H1 (cell line): Measurements from ENCODE around the gene GJC2. TPM values are rescaled to one million over a fixed set of nuclear protein-coding genes. Genes with fewer than 3 reads are reported as not detected.

Source experiments
- CTCF ChIA-PET: fragments of 300-600 bp; sonication (Branson Sonifier 250); formaldehyde crosslinking; loops from one replicate; lab custom pipeline; 2021; ENCODE audit not compliant: partially characterized antibody; lab: Charles Lee
- POLR2A ChIA-PET: fragments of 300-600 bp; sonication (Branson Sonifier 250); formaldehyde crosslinking; loops from one replicate; lab custom pipeline; 2021; ENCODE audit warnings: inconsistent platforms; ENCODE audit not compliant: partially characterized antibody; lab: Charles Lee
- DNase-seq, 2 experiments: peaks; one replicate each; pipeline versions ENCODE4 v3.0.0 to v3.0.0-alpha.2; 2010 to 2022; ENCODE audit warnings: low spot score in 2 of 2, low read depth in 1 of 2, mixed read lengths in 1 of 2
- FAIRE-seq: peaks from 2 replicates; lab custom pipeline; 2011; peaks lifted over from hg19 to GRCh38; lab: Jason Lieb, UNC
- H2AFZ ChIP-seq: 2 replicates; pipeline ENCODE4 v1.8.1; 2012; ENCODE audit warnings: low read length, inconsistent platforms
- H2AK5ac ChIP-seq: 2 replicates; pipeline ENCODE4 v1.6.1; 2013; ENCODE audit warnings: low read depth, low read length
- H2BK120ac ChIP-seq: replicated peaks from 2 replicates; pipeline ENCODE3; 2013; ENCODE audit warnings: low read depth, low read length, inconsistent platforms
- H2BK12ac ChIP-seq: 2 replicates; pipeline ENCODE4 v1.6.1; 2013; ENCODE audit warnings: low read depth, low read length
- H2BK15ac ChIP-seq: 2 replicates; pipeline ENCODE4 v1.6.1; 2013; ENCODE audit warnings: low read length
- H2BK20ac ChIP-seq: 2 replicates; pipeline ENCODE4 v1.6.1; 2013; ENCODE audit warnings: low read length
- H2BK5ac ChIP-seq: 2 replicates; pipeline ENCODE4 v1.6.1; 2013; ENCODE audit warnings: low read depth, low read length
- H3K14ac ChIP-seq: 2 replicates; pipeline ENCODE4 v1.6.1; 2013; ENCODE audit warnings: inconsistent platforms; ENCODE audit not compliant: insufficient read length
- H3K18ac ChIP-seq: 2 replicates; pipeline ENCODE4 v1.6.1; 2013; ENCODE audit warnings: low read length; ENCODE audit errors: extremely low read depth
- H3K23ac ChIP-seq: 2 replicates; pipeline ENCODE4 v1.6.1; 2013; ENCODE audit warnings: inconsistent platforms; ENCODE audit not compliant: insufficient read length
- H3K23me2 ChIP-seq: 2 replicates; pipeline ENCODE4 v1.6.1; 2013; ENCODE audit warnings: low read depth, low read length
- H3K27ac ChIP-seq: 2 replicates; pipeline ENCODE4 v1.6.1; 2011; ENCODE audit warnings: low read depth, low read length, inconsistent platforms
- H3K27me3 ChIP-seq, 4 experiments: replicated peaks in 1 of 4; 1 replicate in 1 of 4; 2 replicates in 3 of 4; pipeline versions ENCODE4 v1.6.1 to v1.8.1; 2011 to 2013; ENCODE audit warnings: low read length in 3 of 4, mild to moderate bottlenecking in 3 of 4, inconsistent platforms in 2 of 4, mixed read lengths in 2 of 4, moderate library complexity in 1 of 4; ENCODE audit not compliant: control insufficient read depth in 3 of 4, insufficient read depth in 3 of 4; ENCODE audit errors: extremely low read depth in 1 of 4
- H3K36me3 ChIP-seq, 4 experiments: 2 replicates each; pipeline versions ENCODE4 v1.6.1 to v1.8.1; 2011 to 2013; ENCODE audit warnings: mild to moderate bottlenecking in 4 of 4, low read length in 3 of 4, moderate library complexity in 2 of 4, control low read depth in 1 of 4, inconsistent platforms in 1 of 4; ENCODE audit not compliant: insufficient read depth in 4 of 4, control insufficient read depth in 2 of 4
- H3K4ac ChIP-seq: replicated peaks from 2 replicates; pipeline ENCODE3; 2013; ENCODE audit warnings: low read length, low read depth, mixed read lengths, inconsistent platforms; ENCODE audit not compliant: insufficient read length
- H3K4me1 ChIP-seq, 4 experiments: replicated peaks in 1 of 4; 1 replicate in 1 of 4; 2 replicates in 3 of 4; pipeline versions ENCODE4 v1.6.1 to v1.8.1; 2011 to 2013; ENCODE audit warnings: low read length in 3 of 4, inconsistent platforms in 2 of 4, mixed read lengths in 1 of 4; ENCODE audit not compliant: insufficient read depth in 4 of 4, control insufficient read depth in 3 of 4
- H3K4me2 ChIP-seq, 2 experiments: 2 replicates each; pipeline versions ENCODE4 v1.6.1 to v1.8.1; 2011 to 2013; ENCODE audit warnings: low read depth in 2 of 2, low read length in 2 of 2, control low read depth in 1 of 2, inconsistent platforms in 1 of 2, mild to moderate bottlenecking in 1 of 2; ENCODE audit not compliant: insufficient read depth in 1 of 2
- H3K4me3 ChIP-seq, 4 experiments: fragments of 200-600, 300-600 bp in 1 of 4; sonication (generic), shearing (Covaris generic), sonication (Bioruptor Twin) in 1 of 4; 2 replicates each; pipeline versions ENCODE4 v1.5.1 to v1.8.1; 2011 to 2016; ENCODE audit warnings: low read length in 4 of 4, low read depth in 3 of 4, control low read depth in 2 of 4, inconsistent platforms in 2 of 4, mild to moderate bottlenecking in 2 of 4, mixed read lengths in 1 of 4, moderate library complexity in 1 of 4; ENCODE audit not compliant: insufficient read depth in 2 of 4; ENCODE audit errors: extremely low read depth in 1 of 4
- H3K56ac ChIP-seq: replicated peaks from 2 replicates; pipeline ENCODE3; 2013; ENCODE audit warnings: low read depth, mild to moderate bottlenecking, mixed read lengths, low read length, inconsistent platforms; ENCODE audit not compliant: insufficient read length
- H3K79me1 ChIP-seq: 2 replicates; pipeline ENCODE4 v1.6.1; 2013; ENCODE audit warnings: low read depth, low read length, control low read depth
- H3K79me2 ChIP-seq, 2 experiments: 2 replicates each; pipeline versions ENCODE4 v1.6.1 to v1.8.1; 2012 to 2013; ENCODE audit warnings: low read length in 2 of 2, mild to moderate bottlenecking in 2 of 2, inconsistent platforms in 1 of 2; ENCODE audit not compliant: insufficient read depth in 2 of 2, control insufficient read depth in 1 of 2
- H3K9ac ChIP-seq, 4 experiments: replicated peaks in 1 of 4; 1 replicate in 1 of 4; 2 replicates in 3 of 4; pipeline versions ENCODE4 v1.6.1 to v1.8.1; 2011 to 2013; ENCODE audit warnings: low read depth in 3 of 4, low read length in 3 of 4, control low read depth in 2 of 4, mild to moderate bottlenecking in 2 of 4, moderate library complexity in 2 of 4, inconsistent platforms in 1 of 4; ENCODE audit errors: extremely low read depth in 1 of 4
- H3K9me3 ChIP-seq, 2 experiments: 2 replicates each; pipeline versions ENCODE4 v1.6.1 to v1.8.1; 2012 to 2013; ENCODE audit warnings: mild to moderate bottlenecking in 2 of 2, moderate library complexity in 2 of 2, control low read depth in 1 of 2, inconsistent platforms in 1 of 2, low read depth in 1 of 2, low read length in 1 of 2, mixed read lengths in 1 of 2; ENCODE audit not compliant: insufficient read depth in 2 of 2
- H4K20me1 ChIP-seq, 2 experiments: replicated peaks in 1 of 2; 2 replicates each; pipeline versions ENCODE3 to v1.8.1; 2011 to 2013; ENCODE audit warnings: inconsistent platforms in 2 of 2, low read length in 2 of 2, mild to moderate bottlenecking in 1 of 2; ENCODE audit not compliant: insufficient read depth in 2 of 2, control insufficient read depth in 1 of 2
- H4K5ac ChIP-seq: 2 replicates; pipeline ENCODE4 v1.6.1; 2013; ENCODE audit warnings: low read length, low read depth, mixed read lengths, inconsistent platforms; ENCODE audit not compliant: insufficient read length
- H4K8ac ChIP-seq: 2 replicates; pipeline ENCODE4 v1.8.0; 2013; ENCODE audit warnings: mild to moderate bottlenecking, moderate library complexity, low read length, inconsistent platforms; ENCODE audit not compliant: insufficient read depth; ENCODE audit errors: extremely low read depth
- H4K91ac ChIP-seq: replicated peaks from 2 replicates; pipeline ENCODE3; 2013; ENCODE audit warnings: low read length, mixed read lengths, inconsistent platforms; ENCODE audit not compliant: insufficient read length
- ATF3 ChIP-seq: IDR thresholded peaks from 2 replicates; pipeline ENCODE4 v1.6.1; 2011; ENCODE audit warnings: low read depth, mild to moderate bottlenecking, low read length; ENCODE audit not compliant: insufficient read depth
- CBX5 ChIP-seq: fragments of 300-800, 300-1000 bp; sonication (generic); IDR thresholded peaks from 2 replicates; pipeline ENCODE4 v1.7.1; 2016; ENCODE audit warnings: antibody characterized with exemption, low read length, low read depth
- CTCF ChIP-seq, 3 experiments: IDR thresholded peaks; 1 replicate in 2 of 3; 2 replicates in 1 of 3; pipeline versions ENCODE4 v1.5.1 to v1.6.1; 2011; ENCODE audit warnings: low read length in 3 of 3, mild to moderate bottlenecking in 3 of 3, inconsistent platforms in 2 of 3, low read depth in 1 of 3, moderate library complexity in 1 of 3; ENCODE audit not compliant: insufficient read depth in 1 of 3; ENCODE audit errors: control extremely low read depth in 1 of 3
- EP300 ChIP-seq, 2 experiments: IDR thresholded peaks; 1 replicate in 1 of 2; 2 replicates in 1 of 2; pipeline ENCODE4 v1.6.1; 2011 to 2012; ENCODE audit warnings: low read depth in 2 of 2, low read length in 2 of 2, mild to moderate bottlenecking in 2 of 2, borderline replicate concordance in 1 of 2, inconsistent platforms in 1 of 2, moderate library complexity in 1 of 2
- EZH2 ChIP-seq: fragments of 200-600 bp; sonication (generic); IDR thresholded peaks from 2 replicates; pipeline ENCODE4 v1.7.1; 2012; ENCODE audit warnings: low read depth, mild to moderate bottlenecking, moderate library complexity, low read length, inconsistent platforms; ENCODE audit not compliant: severe bottlenecking
- GABPA ChIP-seq: IDR thresholded peaks from 2 replicates; pipeline ENCODE4 v1.6.1; 2011; ENCODE audit warnings: mild to moderate bottlenecking, low read length, moderate library complexity, borderline replicate concordance; ENCODE audit not compliant: insufficient read depth
- MAFK ChIP-seq: IDR thresholded peaks from 2 replicates; pipeline ENCODE4 v1.6.1; 2012; ENCODE audit warnings: low read depth, mild to moderate bottlenecking, improper control_type of control experiment, low read length
- POLR2A ChIP-seq, 2 experiments: IDR thresholded peaks; 1 replicate in 1 of 2; 2 replicates in 1 of 2; pipeline ENCODE4 v1.6.1; 2011; ENCODE audit warnings: low read depth in 2 of 2, low read length in 2 of 2, mild to moderate bottlenecking in 2 of 2; ENCODE audit errors: control extremely low read depth in 1 of 2
- POLR2AphosphoS5 ChIP-seq: IDR thresholded peaks from 2 replicates; pipeline ENCODE4 v1.6.1; 2011; ENCODE audit warnings: low read depth, low read length
- SUZ12 ChIP-seq: fragments of 200-600 bp; sonication (generic); IDR thresholded peaks from 2 replicates; pipeline ENCODE4 v1.6.1; 2012; ENCODE audit warnings: mild to moderate bottlenecking, inconsistent platforms, low read length, moderate library complexity, mixed read lengths
- YY1 ChIP-seq: IDR thresholded peaks from 2 replicates; pipeline ENCODE4 v1.6.1; 2011; ENCODE audit warnings: low read depth, mild to moderate bottlenecking, low read length
- WGBS, 2 experiments: shearing (Covaris generic) in 1 of 2; methylation state at CpG; one replicate each; pipeline versions ENCODE4 v1.1.6 to v1.1.7; 2013 to 2015; ENCODE audit warnings: low lambda C conversion rate in 2 of 2, mixed read lengths in 2 of 2, inconsistent platforms in 1 of 2, low coverage in 1 of 2, missing lambda C conversion rate in 1 of 2; ENCODE audit not compliant: insufficient replicate concordance in 2 of 2, insufficient coverage in 1 of 2, insufficient read length in 1 of 2; ENCODE audit errors: extremely low coverage in 1 of 2, missing lambda C conversion rate in 1 of 2; 5-methylcytosine and 5-hydroxymethylcytosine counted together
- polyA plus RNA-seq, 7 experiments: library from polyadenylated mRNA; depleted of rRNA in 3 of 7; stranded (reverse) in 5 of 7; unstranded in 2 of 7; fragments of >200 nt in 5 of 7; fragments of 200-250 nt in 2 of 7; gene quantifications; 1 replicate in 5 of 7; 2 replicates in 1 of 7; 4 replicates in 1 of 7; pipeline versions ENCODE4 v1.2.1 to v1.2.3, GENCODE V29; 2011 to 2013; ENCODE audit warnings: missing spikeins in 2 of 7, mixed read lengths in 2 of 7
- total RNA-seq: library from RNA; stranded (reverse); fragmentation: NEBNext Ultra II Directional; extraction: Animal tissue kit (Norgen Biotek cat#: 25700); gene quantifications from 2 replicates; pipeline ENCODE4 v1.2.1, GENCODE V29; 2021

Gene GJC2
- total and polyA plus RNA-seq, 2 of the 8 experiments (the other 6 are each of a cell fraction or from before 2014, with no cell fraction given) = 0.17 to 0.54 TPM

- H3K4me3 ChIP-seq = no peak overlapping the region
- no peak overlapping the region for H2BK20ac ChIP-seq
- no peak overlapping the region for H3K4me2 ChIP-seq
- peaks cover 5 to 6% of the 10 kb centered on the region in 2 experiments; a peak in 1 of 4 replicates for H3K9me3 ChIP-seq
- H2BK5ac ChIP-seq = no peak overlapping the region
- H3K18ac ChIP-seq = no peak overlapping the region
- no peak overlapping the region for H3K9ac ChIP-seq
- FAIRE-seq (no peak), DNase-seq (no peak)
- H3K4ac ChIP-seq = no peak overlapping the region
- H2BK120ac ChIP-seq = no peak overlapping the region
- peaks cover 0 to 6% (median 5%) of the 10 kb centered on the region in 4 experiments; a peak in 2 of 7 replicates for H3K27me3 ChIP-seq
- no peak overlapping the region for H4K5ac ChIP-seq
- H3K79me1 ChIP-seq = peaks cover 12% of the 10 kb centered on the region; the same call in 1 of the 2 replicates
- H3K36me3 ChIP-seq = peaks cover 0 to 6% (median 0%) of the 10 kb centered on the region in 4 experiments; a peak in 1 of 8 replicates
- CTCF ChIA-PET = no interaction called here
- peaks cover 8% of the 10 kb centered on the region; the same call in 1 of the 2 replicates for H3K23me2 ChIP-seq
- no peak overlapping the region for H2AK5ac ChIP-seq
- no peak overlapping the region for H3K23ac ChIP-seq
- no peak overlapping the region for H4K91ac ChIP-seq
- H2BK12ac ChIP-seq = no peak overlapping the region
- H3K14ac ChIP-seq = no peak overlapping the region
- no peak overlapping the region for H3K27ac ChIP-seq
- no peak overlapping the region for H3K56ac ChIP-seq
- no peak overlapping the region for H4K8ac ChIP-seq
- H2AFZ ChIP-seq = no peak overlapping the region
- H3K79me2 ChIP-seq = peaks cover 3 to 8% of the 10 kb centered on the region in 2 experiments; a peak in 2 of 4 replicates
- peaks cover 0 to 5% of the 10 kb centered on the region in 2 experiments for H4K20me1 ChIP-seq
- peaks cover 0 to 7% (median under 1%) of the 10 kb centered on the region in 4 experiments; a peak in 5 of 7 replicates for H3K4me1 ChIP-seq
- 93% methylated on average over 7 of the region's 7 CpGs; no CpG with 5 or more reads in 1 of the 2 experiments for WGBS, 2 experiments
- POLR2A ChIA-PET = no interaction called here
- no peak overlapping the region for H2BK15ac ChIP-seq
- TF ChIP-seq POLR2A (IDR thresholded peaks at IDR 0.05; ENCODE audit: control extremely low read depth in 1 of 2, low read depth in 2 of 2, low read length in 2 of 2) = no peak
- no peak for TF ChIP-seq EZH2
- TF ChIP-seq GABPA = no peak
- no peak for TF ChIP-seq ATF3
- TF ChIP-seq YY1 = no peak
- TF ChIP-seq SUZ12 = no peak
- no peak for TF ChIP-seq CTCF (IDR thresholded peaks at IDR 0.05; ENCODE audit: control extremely low read depth in 1 of 3, insufficient read depth in 1 of 3, low read depth in 1 of 3, low read length in 3 of 3)
- no peak for TF ChIP-seq CBX5
- TF ChIP-seq MAFK = no peak
- no peak for TF ChIP-seq EP300 (IDR thresholded peaks at IDR 0.05; ENCODE audit: borderline replicate concordance in 1 of 2, low read depth in 2 of 2, low read length in 2 of 2)
- no peak for TF ChIP-seq POLR2AphosphoS5
Observed at GRCh38 chr1:228112167-228112566, 37.6 kb upstream of the GJC2 start.
